Lung (tissue), 12 donors: ENCODE results near the gene DUOXA1. TPM values are rescaled to one million over a fixed set of nuclear protein-coding genes. Genes with fewer than 3 reads are reported as not detected.

ENCODE experiments used
- ATAC-seq: fragments of 200-7000 bp; cut with Tn5 transposase; one replicate; pipeline ENCODE4 v1.9.1; 2020; ENCODE audit warnings: moderate number of reproducible peaks; ENCODE audit not compliant: insufficient read depth, low FRiP score
- DNase-seq, 3 donors: peaks; one replicate each; pipeline ENCODE4 v3.0.0-alpha.2; 2013 to 2017
- H3K27ac ChIP-seq, 2 donors: one replicate each; pipeline ENCODE4 v1.5.1; 2013; ENCODE audit warnings: mild to moderate bottlenecking in 2 of 2, moderate library complexity in 2 of 2, control low read depth in 1 of 2, inconsistent platforms in 1 of 2, low read depth in 1 of 2, low read length in 1 of 2
- H3K27me3 ChIP-seq, 3 donors: one replicate each; pipeline ENCODE4 v1.5.1; 2013; ENCODE audit warnings: low read length in 2 of 3; ENCODE audit not compliant: control insufficient read depth in 3 of 3, insufficient read depth in 3 of 3
- H3K36me3 ChIP-seq, 4 donors: one replicate each; pipeline ENCODE4 v1.5.1; 2013; ENCODE audit warnings: low read length in 4 of 4, mild to moderate bottlenecking in 1 of 4, moderate library complexity in 1 of 4; ENCODE audit not compliant: control insufficient read depth in 4 of 4, insufficient read depth in 4 of 4
- H3K4me1 ChIP-seq, 5 donors: one replicate each; pipeline ENCODE4 v1.5.1; 2013; ENCODE audit warnings: low read length in 5 of 5, mild to moderate bottlenecking in 2 of 5, moderate library complexity in 1 of 5; ENCODE audit not compliant: control insufficient read depth in 5 of 5, insufficient read depth in 5 of 5
- H3K4me3 ChIP-seq: one replicate; pipeline ENCODE4 v1.5.1; 2013; ENCODE audit warnings: mild to moderate bottlenecking, control low read depth, moderate library complexity
- H3K9ac ChIP-seq, 2 donors: one replicate each; pipeline ENCODE4 v1.5.1; 2013; ENCODE audit warnings: low read length in 2 of 2, control low read depth in 1 of 2; ENCODE audit not compliant: insufficient read depth in 1 of 2
- H3K9me3 ChIP-seq, 4 donors: one replicate each; pipeline ENCODE4 v1.5.1; 2013; ENCODE audit warnings: low read length in 3 of 4, mild to moderate bottlenecking in 1 of 4, moderate library complexity in 1 of 4; ENCODE audit not compliant: control insufficient read depth in 4 of 4, insufficient read depth in 3 of 4
- CTCF ChIP-seq: IDR thresholded peaks from 2 replicates; pipeline ENCODE4 v1.5.1; 2012; ENCODE audit warnings: mild to moderate bottlenecking; ENCODE audit errors: control extremely low read depth, extremely low read depth
- WGBS, 2 donors: extraction: QIAGEN DNeasy Blood & Tissue Kit; methylation state at CpG; one replicate each; pipeline ENCODE4 v1.1.7; 2013; 5-methylcytosine and 5-hydroxymethylcytosine counted together
- polyA plus RNA-seq, 2 donors: library from polyadenylated mRNA; stranded (reverse); fragments of 200-250 nt; gene quantifications; one replicate each; pipeline ENCODE4 v1.2.1, GENCODE V29; 2013
- total RNA-seq, 2 donors: library from RNA; depleted of rRNA in 1 of 2; stranded (reverse); fragments of >200 nt in 1 of 2; gene quantifications; one replicate each; pipeline ENCODE4 v1.2.1, GENCODE V29; 2014 to 2021
- donor health status: control.
- donor health status: control.
- donor health status: Bipolar disorder and iron deficiency.
- donor health status: healthy.
- donor health status: DM: yes; HTN: yes; CAD: no.

The DUOXA1 gene
- total and polyA plus RNA-seq, 4 donors, result 42.6 to 203 (median 108) TPM

- WGBS, 2 donors, result 38 to 64% methylated on average over 1 of the region's 1 CpG
- no peak for TF ChIP-seq CTCF
- Histone ChIP-seq H3K9ac (no peak overlapping the region), H3K9me3 (no peaks in the 10 kb centered on the region), H3K27me3 (no peaks in the 10 kb centered on the region), H3K4me3 (no peak overlapping the region), H3K4me1 (peaks cover 0 to 5% (median 0%) of the 10 kb centered on the region in 5 donors), H3K36me3 (peaks cover 0 to 24% (median 0%) of the 10 kb centered on the region in 4 donors), H3K27ac (no peak overlapping the region)
- ATAC-seq (no peak), DNase-seq (no peak)
These were observed 28.3 kb upstream of the DUOXA1 start for GRCh38 chr15:45157974-45158373.

- no peak for TF ChIP-seq CTCF
- Histone ChIP-seq H3K4me3 (no peak overlapping the region), H3K9me3 (no peaks in the 10 kb centered on the region), H3K9ac (no peak overlapping the region), H3K36me3 (peaks cover 0 to 30% (median 0%) of the 10 kb centered on the region in 4 donors), H3K27ac (no peak overlapping the region), H3K27me3 (no peaks in the 10 kb centered on the region), H3K4me1 (peaks cover 0 to 5% (median 0%) of the 10 kb centered on the region in 5 donors)
- ATAC-seq, result no peak
- WGBS, 2 donors, result 87 to 94% methylated on average over 7 of the region's 7 CpGs
- DNase-seq, result no peak
These were observed 27.2 kb upstream of the DUOXA1 start for GRCh38 chr15:45156744-45157455.

DNA sequence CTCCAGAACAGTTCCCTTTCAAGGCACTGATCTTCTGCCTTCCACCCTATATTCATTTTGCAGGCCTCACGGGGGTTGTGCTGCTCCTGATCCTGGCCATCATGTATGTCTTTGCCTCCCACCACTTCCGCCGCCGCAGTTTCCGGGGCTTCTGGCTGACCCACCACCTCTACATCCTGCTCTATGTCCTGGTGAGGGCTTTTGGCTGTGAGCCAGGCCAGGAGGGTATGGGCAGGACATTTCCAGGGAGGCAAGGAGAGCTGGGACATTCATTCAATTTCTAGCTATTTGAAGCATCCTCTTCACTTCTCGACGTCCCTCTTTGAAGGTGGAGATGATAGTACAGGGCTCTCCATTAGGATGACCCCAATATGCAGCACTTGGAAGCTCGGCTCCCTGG lies 26.1 kb upstream of the DUOXA1 start:
- Histone ChIP-seq H3K27me3 (no peaks in the 10 kb centered on the region), H3K27ac (no peak overlapping the region), H3K9ac (no peak overlapping the region), H3K36me3 (peaks cover 0 to 34% (median 0%) of the 10 kb centered on the region in 4 donors), H3K4me1 (peaks cover 0 to 2% (median 0%) of the 10 kb centered on the region in 5 donors), H3K9me3 (no peaks in the 10 kb centered on the region), H3K4me3 (no peak overlapping the region)
- WGBS, 2 donors, result 74 to 84% methylated on average over 8 of the region's 8 CpGs
- DNase-seq, result peak in 1 of 3 donors; percentile 27
- no peak for TF ChIP-seq CTCF
- ATAC-seq, result no peak
